NCI-H1417 (cell line): Measurements from ENCODE around the gene ZNF688.
"Not testable (repeated sequence)": the region's sequence is repeated elsewhere in the genome, so short reads cannot be mapped to it uniquely, and the experiment has no call there.

ENCODE experiments used
- DNase-seq, 3 experiments: peaks; one replicate each; lab custom pipeline; 2025; lab: John Stamatoyannopoulos, UW

Gene ZNF688

DNA sequence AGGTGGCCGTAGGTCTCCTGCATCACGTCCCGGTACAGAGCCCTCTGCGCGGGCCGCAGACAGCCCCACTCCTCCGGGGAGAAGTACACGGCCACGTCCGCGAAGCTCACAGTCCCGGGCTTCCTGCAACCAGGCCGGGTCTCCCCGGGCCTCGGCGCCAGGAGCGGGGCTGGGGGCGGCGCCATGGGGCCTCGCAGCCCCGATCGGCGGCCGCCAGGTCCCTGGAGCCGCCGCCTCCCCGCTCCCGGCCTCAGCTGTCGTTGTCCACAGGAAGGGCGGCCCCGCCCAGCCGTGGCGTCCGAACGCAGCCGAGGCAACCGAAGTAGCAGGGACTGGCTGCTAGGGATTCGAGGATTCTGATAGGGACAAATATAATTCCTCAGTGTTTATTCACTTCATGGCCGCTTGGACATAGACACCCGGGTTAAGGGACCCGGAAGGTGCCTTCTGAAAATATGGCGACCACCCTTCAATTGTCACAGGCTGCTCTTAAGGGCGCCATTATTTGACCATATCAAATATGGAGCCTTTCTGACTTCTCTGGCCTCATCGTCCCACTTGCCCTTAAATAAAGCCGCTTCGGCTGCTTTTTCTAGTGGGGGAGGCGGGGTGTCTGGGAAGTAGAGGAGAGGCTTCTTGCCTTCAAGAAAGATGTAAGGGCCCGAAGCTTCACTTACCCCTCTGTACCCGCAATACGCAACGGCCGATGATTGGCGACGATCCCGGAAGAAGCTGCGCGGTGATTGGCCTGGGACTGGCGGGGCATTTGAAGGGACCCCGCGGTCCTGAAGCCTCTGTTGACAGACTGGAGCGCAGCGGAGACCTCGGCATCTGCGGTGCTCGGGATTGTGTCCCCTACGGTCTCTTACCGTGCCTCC lies at the start of gene ZNF688:
Gene ZNF688 (minus strand): TSS at position 270 of the 878 bp plus-strand sequence. CDS start 85 bp downstream, at position 185.
- DNase-seq, result peak; percentile 91 to 99 (median 95)

DNA sequence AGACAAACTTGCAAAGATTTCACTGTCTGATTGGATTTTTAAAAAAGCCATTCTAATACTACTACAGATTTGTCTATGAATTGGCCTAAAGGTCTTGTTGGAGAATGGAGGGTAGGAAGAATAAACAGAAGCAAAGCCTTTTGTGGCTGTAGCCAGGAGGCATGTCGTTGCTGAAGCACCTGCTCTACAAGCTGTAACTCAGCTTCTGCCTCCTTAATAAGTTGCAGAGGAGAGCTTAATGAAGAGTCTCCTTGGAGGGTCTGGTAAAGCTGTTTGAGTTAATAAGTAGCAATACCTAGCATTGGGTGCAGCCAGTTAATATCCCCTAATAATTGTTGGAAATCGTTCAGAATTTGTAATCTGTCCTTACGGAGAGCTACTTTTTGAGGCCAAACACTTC lies 48.7 kb upstream of the ZNF688 start:
- peak in 1 of 3 experiments; percentile 5 for DNase-seq

GRCh38 chr16:30619638-30620037 lies 48.1 kb upstream of the ZNF688 start:
- DNase-seq, result no peak

DNA sequence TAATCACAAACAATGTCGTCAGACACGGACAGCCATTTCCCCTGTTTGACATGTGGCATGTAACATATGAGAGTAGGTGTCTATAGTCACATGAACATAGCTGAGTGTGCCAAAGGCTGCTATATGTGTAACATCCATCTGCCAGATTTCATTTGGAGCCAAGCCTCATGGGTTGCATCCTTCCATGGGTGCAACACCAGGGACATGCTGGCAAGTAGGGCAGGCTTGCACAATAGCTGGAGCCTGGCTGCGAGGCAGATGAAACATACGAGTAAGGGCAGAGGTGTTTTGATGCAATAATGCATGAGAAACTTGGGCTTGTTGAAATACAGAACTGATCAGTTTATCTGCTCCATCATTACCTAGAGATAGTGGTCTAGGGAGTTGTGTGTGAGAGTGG lies 47.7 kb upstream of the ZNF688 start:
- DNase-seq, result no peak

DNA sequence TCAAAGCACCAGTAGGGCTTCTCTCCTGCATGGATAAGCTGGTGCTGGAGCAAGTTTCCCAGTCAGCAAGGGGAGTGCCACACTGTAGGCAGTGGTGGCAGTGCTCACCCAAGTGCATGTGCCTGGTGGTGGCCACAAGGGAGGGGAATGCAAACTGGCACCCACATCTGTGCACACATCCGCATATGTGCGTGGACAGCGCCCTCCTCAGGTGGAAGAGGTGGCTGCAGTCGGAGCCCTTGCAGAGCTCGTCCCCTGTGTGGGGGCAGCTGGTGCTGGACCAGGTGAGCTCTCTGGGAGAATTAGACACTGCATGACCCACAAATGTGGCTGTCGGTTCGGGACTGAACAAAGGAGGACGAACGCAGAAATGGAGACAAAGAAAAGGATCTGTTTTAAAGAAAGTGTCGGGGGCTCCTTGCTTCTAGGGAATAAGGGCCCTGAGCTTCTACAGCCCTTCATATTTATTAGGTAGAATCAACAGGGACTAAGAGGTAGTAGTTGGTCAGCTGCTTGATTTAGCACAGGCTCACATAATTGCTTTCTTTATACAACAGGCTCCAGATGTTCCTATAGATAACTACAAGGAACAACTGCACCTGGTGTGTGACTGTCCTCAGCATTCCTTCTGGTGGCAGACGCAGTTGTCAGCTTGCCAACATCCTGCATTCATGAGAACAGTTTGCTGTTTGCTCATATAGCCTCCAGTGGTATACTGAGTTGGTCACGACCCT lies 44.0 kb upstream of the ZNF688 start:
- DNase-seq, result peak in 2 of 3 experiments; percentile 13 to 73

GRCh38 chr16:30609926-30610839 lies 38.7 kb upstream of the ZNF688 start, which contains the start of gene ZNF689:
Gene ZNF689 (minus strand): TSS chr16:30610389. CDS start chr16:30610041, 348 bp downstream.
- DNase-seq, result peak; percentile 95 to 99 (median 97)

DNA sequence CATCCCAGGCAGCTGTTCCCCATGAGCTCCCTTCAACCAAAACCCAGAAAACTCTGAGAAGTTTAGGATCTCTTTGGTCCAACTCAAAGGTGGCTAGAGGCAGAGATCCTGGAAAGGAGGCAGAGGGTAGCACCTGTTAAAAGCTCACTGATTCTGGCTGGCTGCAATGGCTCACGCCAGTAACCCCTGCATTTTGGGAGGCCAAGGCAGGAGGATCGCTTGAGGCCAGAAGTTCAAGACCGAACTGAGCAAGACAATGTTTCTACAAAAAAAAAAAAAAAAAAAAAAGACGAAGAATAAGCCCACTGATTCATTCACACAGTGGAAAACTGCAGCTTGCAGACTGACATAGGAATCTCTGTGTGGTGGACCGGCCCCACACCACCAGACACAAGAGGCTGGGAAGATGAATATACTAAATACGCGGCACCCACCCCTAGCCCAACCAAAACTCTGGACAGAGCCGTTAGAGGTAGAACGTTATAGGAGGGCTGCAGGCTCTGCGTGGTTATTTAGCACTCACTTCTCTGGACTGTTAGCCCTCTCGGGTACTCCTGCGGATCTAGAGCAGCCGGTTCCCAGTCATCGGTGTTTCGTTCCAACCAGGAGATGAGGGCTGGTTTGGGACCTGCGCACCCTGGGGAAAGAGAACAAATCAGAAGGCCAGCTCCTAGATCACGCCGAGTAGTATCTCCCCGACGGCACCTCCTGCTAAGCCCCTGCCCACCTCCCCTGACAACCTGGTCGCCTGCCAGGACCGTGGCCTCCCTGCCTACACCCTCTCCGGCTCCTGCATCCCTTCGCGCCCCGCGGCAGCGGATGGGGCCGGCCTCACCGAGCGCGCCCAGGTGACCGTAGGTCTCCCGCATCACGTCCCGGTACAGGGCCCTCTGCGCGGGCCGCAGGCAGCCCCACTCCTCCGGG lies 37.8 kb upstream of the ZNF688 start:
- DNase-seq, result peak in 2 of 3 experiments; percentile 80 to 87

DNA sequence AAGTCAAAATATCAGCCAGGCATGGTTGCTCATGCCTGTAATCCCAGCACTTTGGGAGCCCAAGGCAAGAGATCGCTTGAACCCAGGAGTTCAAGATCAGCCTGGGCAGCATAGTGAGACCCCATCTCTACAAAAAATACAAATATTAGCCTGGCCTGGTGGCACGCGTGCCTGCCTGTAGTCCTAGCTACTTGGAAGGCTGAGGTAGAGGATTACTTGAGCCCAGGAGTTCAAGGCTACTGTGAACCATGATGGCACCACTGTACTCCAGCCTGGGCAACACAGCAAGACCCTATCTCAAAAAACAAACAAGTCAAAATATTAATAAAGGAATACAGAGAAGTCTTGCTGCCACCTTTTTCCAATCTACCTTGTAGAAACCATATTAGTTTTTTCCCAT lies 34.5 kb upstream of the ZNF688 start:
- DNase-seq, result no peak

GRCh38 chr16:30605158-30605557 lies 33.6 kb upstream of the ZNF688 start:
- DNase-seq, result no peak

GRCh38 chr16:30604316-30604947 lies 32.9 kb upstream of the ZNF688 start:
- no peak for DNase-seq

GRCh38 chr16:30603945-30604315 lies 32.4 kb upstream of the ZNF688 start:
- DNase-seq, result no peak

DNA sequence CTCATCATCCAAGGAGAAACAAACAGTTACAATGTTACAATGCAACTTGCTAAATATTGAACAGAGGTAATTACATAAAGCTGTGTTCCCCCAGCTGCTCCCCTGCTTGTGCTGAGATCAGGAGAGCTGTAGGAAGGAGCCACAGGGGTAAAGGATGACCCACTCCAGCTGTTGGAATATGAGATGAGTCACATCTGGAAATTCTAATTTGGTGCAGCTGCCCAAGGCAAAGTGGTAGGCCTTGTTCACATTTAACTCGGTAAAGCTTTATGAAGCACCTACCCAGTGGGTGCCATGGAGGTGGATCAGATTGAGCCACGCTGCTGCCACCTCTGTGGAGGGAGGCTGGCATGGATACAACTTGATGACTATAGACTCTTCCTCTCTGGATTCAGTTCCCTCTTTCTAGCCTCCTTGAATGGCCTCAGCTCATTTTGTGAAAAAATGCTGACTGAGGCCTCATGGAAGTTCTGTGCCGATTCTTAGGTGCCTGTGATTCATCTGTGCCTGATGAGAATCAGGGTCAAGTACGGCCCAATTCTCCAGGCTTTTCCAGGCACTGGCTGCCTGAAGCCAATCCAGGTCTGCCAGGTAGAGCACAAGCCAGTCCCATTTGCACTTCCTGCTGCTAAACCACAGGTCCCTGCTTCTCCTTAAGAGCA lies 31.2 kb upstream of the ZNF688 start:
- no peak for DNase-seq

DNA sequence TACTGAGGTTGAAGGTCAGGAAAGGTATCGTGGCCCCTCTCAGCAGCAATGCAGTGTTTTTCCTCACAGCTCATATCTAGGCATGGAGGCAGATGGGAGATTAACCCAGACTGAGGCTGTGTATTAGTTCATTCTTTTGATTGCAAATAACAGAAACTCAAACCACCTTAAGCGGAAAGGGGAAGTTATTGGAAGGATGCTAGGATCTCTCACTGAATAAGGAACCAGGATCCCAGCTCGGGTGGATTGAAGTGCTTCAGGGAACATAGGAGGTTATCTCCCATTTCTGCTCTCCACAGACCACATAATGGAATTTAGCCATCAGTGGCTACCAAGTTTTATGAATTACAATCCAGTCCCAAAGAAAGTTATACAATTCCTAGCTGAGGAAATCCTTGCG lies 30.5 kb upstream of the ZNF688 start:
- DNase-seq, result no peak

GRCh38 chr16:30600929-30601328 lies 29.4 kb upstream of the ZNF688 start:
- no peak for DNase-seq

DNA sequence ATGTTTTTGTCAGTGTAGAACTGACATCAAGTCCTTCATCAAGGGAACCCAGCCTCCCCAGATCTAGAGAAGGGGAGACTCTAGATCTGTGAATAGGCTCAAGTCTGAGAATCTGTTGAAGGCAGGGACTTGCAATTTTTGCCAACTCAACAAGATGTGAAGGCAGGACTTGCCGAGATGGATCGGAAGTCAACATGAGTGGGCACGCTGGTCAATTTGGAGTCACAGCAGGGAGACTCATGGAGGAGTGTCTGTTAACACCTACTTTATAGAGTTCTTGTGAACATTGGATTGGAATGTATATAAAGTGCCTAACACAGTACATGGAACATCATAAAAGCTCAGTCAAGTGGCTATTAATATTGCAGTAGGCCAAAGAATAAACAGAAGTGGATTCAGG lies 28.7 kb upstream of the ZNF688 start:
- peak in 2 of 3 experiments; percentile 23 to 59 for DNase-seq

DNA sequence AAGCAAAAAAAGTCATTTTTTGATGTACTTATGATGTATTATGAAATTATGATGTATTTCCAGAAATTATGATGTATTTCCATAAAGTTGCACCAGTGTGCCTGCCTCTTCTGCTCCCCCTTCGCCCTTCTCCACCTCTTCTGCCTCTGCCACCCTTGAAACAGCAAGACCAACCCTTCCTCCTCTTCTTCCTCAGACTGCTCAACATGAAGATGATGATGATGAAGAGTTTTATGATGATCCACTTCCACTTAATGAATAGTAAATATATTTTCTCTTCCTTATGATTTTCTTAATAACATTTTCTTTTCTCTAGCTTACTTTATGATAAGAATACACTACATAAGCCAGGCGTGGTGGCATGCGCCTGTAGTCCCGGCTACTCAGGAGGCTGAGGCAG lies 21.4 kb upstream of the ZNF688 start:
- DNase-seq, result no peak

DNA sequence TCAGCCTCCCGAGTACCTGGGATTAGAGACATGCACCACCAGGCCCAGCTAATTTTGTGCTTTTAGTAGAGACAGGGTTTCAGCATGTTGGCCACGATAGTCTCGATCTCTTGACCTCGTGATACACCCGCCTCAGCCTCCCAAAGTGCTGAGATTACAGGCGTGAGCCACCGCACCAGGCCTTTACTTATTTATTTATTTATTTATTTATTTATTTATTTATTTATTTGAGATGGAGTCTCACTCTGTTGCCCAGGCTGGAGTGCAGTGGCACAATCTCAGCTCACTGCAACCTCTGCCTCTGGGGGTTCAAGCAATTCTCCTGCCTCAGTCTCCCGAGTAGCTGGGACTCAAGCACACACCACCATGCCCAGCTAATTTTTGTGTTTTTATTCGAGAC lies 19.4 kb upstream of the ZNF688 start:
- not testable (repeated sequence) for DNase-seq

DNA sequence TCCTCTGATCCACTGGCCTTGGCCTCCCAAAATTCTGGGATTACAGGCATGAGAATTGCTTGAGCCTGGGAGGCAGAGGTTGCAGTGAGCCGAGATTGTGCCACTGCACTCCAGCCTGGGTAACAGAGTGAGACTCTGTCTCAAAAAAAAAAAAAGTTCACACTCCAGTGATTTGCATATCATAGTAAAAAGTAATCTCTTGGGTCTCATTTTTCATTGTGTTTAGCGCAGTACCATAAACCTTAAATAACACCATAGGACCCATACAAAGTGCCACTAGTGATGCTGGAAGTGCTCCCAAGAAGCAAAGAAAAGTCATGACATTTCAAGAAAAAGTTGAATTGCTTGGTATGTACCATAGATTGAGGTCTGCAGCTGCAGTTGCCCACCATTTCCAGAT lies 18.1 kb upstream of the ZNF688 start:
- DNase-seq, result not testable (repeated sequence)

DNA sequence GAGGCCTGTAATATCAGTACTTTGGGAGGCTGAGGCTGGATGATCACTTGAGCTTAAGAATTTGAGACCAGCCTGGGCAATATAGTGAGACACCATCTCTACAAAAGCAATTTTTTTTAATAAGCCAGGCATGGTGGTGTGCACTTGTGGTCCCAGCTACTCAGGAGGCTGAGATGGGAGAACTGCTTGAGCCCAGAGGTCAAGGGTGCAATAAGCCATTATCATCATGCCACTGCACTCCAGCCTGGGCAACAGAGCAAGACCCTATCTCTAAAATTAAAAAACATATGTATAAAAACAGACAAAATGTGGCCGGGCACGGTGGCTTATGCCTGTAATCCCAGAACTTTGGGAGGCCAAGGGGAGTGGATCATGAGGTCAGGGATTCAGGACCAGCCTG lies 17.1 kb upstream of the ZNF688 start:
- no peak for DNase-seq
